H1 (cell line): ENCODE results near the gene ZNF737. TPM values are rescaled to one million over a fixed set of nuclear protein-coding genes. Genes with fewer than 3 reads are reported as not detected.

ENCODE experiments used
- CTCF ChIA-PET: fragments of 300-600 bp; sonication (Branson Sonifier 250); formaldehyde crosslinking; loops from one replicate; lab custom pipeline; 2021; ENCODE audit not compliant: partially characterized antibody; lab: Charles Lee
- POLR2A ChIA-PET: fragments of 300-600 bp; sonication (Branson Sonifier 250); formaldehyde crosslinking; loops from one replicate; lab custom pipeline; 2021; ENCODE audit warnings: inconsistent platforms; ENCODE audit not compliant: partially characterized antibody; lab: Charles Lee
- DNase-seq, 2 experiments: peaks; one replicate each; pipeline versions ENCODE4 v3.0.0 to v3.0.0-alpha.2; 2010 to 2022; ENCODE audit warnings: low spot score in 2 of 2, low read depth in 1 of 2, mixed read lengths in 1 of 2
- FAIRE-seq: peaks from 2 replicates; lab custom pipeline; 2011; peaks lifted over from hg19 to GRCh38; lab: Jason Lieb, UNC
- H2AFZ ChIP-seq: 2 replicates; pipeline ENCODE4 v1.8.1; 2012; ENCODE audit warnings: low read length, inconsistent platforms
- H2AK5ac ChIP-seq: 2 replicates; pipeline ENCODE4 v1.6.1; 2013; ENCODE audit warnings: low read depth, low read length
- H2BK120ac ChIP-seq: replicated peaks from 2 replicates; pipeline ENCODE3; 2013; ENCODE audit warnings: low read depth, low read length, inconsistent platforms
- H2BK12ac ChIP-seq: 2 replicates; pipeline ENCODE4 v1.6.1; 2013; ENCODE audit warnings: low read depth, low read length
- H2BK15ac ChIP-seq: 2 replicates; pipeline ENCODE4 v1.6.1; 2013; ENCODE audit warnings: low read length
- H2BK20ac ChIP-seq: 2 replicates; pipeline ENCODE4 v1.6.1; 2013; ENCODE audit warnings: low read length
- H2BK5ac ChIP-seq: 2 replicates; pipeline ENCODE4 v1.6.1; 2013; ENCODE audit warnings: low read depth, low read length
- H3K14ac ChIP-seq: 2 replicates; pipeline ENCODE4 v1.6.1; 2013; ENCODE audit warnings: inconsistent platforms; ENCODE audit not compliant: insufficient read length
- H3K18ac ChIP-seq: 2 replicates; pipeline ENCODE4 v1.6.1; 2013; ENCODE audit warnings: low read length; ENCODE audit errors: extremely low read depth
- H3K23ac ChIP-seq: 2 replicates; pipeline ENCODE4 v1.6.1; 2013; ENCODE audit warnings: inconsistent platforms; ENCODE audit not compliant: insufficient read length
- H3K23me2 ChIP-seq: 2 replicates; pipeline ENCODE4 v1.6.1; 2013; ENCODE audit warnings: low read depth, low read length
- H3K27ac ChIP-seq: 2 replicates; pipeline ENCODE4 v1.6.1; 2011; ENCODE audit warnings: low read depth, low read length, inconsistent platforms
- H3K27me3 ChIP-seq, 4 experiments: replicated peaks in 1 of 4; 1 replicate in 1 of 4; 2 replicates in 3 of 4; pipeline versions ENCODE4 v1.6.1 to v1.8.1; 2011 to 2013; ENCODE audit warnings: low read length in 3 of 4, mild to moderate bottlenecking in 3 of 4, inconsistent platforms in 2 of 4, mixed read lengths in 2 of 4, moderate library complexity in 1 of 4; ENCODE audit not compliant: control insufficient read depth in 3 of 4, insufficient read depth in 3 of 4; ENCODE audit errors: extremely low read depth in 1 of 4
- H3K36me3 ChIP-seq, 4 experiments: 2 replicates each; pipeline versions ENCODE4 v1.6.1 to v1.8.1; 2011 to 2013; ENCODE audit warnings: mild to moderate bottlenecking in 4 of 4, low read length in 3 of 4, moderate library complexity in 2 of 4, control low read depth in 1 of 4, inconsistent platforms in 1 of 4; ENCODE audit not compliant: insufficient read depth in 4 of 4, control insufficient read depth in 2 of 4
- H3K4ac ChIP-seq: replicated peaks from 2 replicates; pipeline ENCODE3; 2013; ENCODE audit warnings: low read length, low read depth, mixed read lengths, inconsistent platforms; ENCODE audit not compliant: insufficient read length
- H3K4me1 ChIP-seq, 4 experiments: replicated peaks in 1 of 4; 1 replicate in 1 of 4; 2 replicates in 3 of 4; pipeline versions ENCODE4 v1.6.1 to v1.8.1; 2011 to 2013; ENCODE audit warnings: low read length in 3 of 4, inconsistent platforms in 2 of 4, mixed read lengths in 1 of 4; ENCODE audit not compliant: insufficient read depth in 4 of 4, control insufficient read depth in 3 of 4
- H3K4me2 ChIP-seq, 2 experiments: 2 replicates each; pipeline versions ENCODE4 v1.6.1 to v1.8.1; 2011 to 2013; ENCODE audit warnings: low read depth in 2 of 2, low read length in 2 of 2, control low read depth in 1 of 2, inconsistent platforms in 1 of 2, mild to moderate bottlenecking in 1 of 2; ENCODE audit not compliant: insufficient read depth in 1 of 2
- H3K4me3 ChIP-seq, 4 experiments: fragments of 200-600, 300-600 bp in 1 of 4; sonication (generic), shearing (Covaris generic), sonication (Bioruptor Twin) in 1 of 4; 2 replicates each; pipeline versions ENCODE4 v1.5.1 to v1.8.1; 2011 to 2016; ENCODE audit warnings: low read length in 4 of 4, low read depth in 3 of 4, control low read depth in 2 of 4, inconsistent platforms in 2 of 4, mild to moderate bottlenecking in 2 of 4, mixed read lengths in 1 of 4, moderate library complexity in 1 of 4; ENCODE audit not compliant: insufficient read depth in 2 of 4; ENCODE audit errors: extremely low read depth in 1 of 4
- H3K56ac ChIP-seq: replicated peaks from 2 replicates; pipeline ENCODE3; 2013; ENCODE audit warnings: low read depth, mild to moderate bottlenecking, mixed read lengths, low read length, inconsistent platforms; ENCODE audit not compliant: insufficient read length
- H3K79me1 ChIP-seq: 2 replicates; pipeline ENCODE4 v1.6.1; 2013; ENCODE audit warnings: low read depth, low read length, control low read depth
- H3K79me2 ChIP-seq, 2 experiments: 2 replicates each; pipeline versions ENCODE4 v1.6.1 to v1.8.1; 2012 to 2013; ENCODE audit warnings: low read length in 2 of 2, mild to moderate bottlenecking in 2 of 2, inconsistent platforms in 1 of 2; ENCODE audit not compliant: insufficient read depth in 2 of 2, control insufficient read depth in 1 of 2
- H3K9ac ChIP-seq, 4 experiments: replicated peaks in 1 of 4; 1 replicate in 1 of 4; 2 replicates in 3 of 4; pipeline versions ENCODE4 v1.6.1 to v1.8.1; 2011 to 2013; ENCODE audit warnings: low read depth in 3 of 4, low read length in 3 of 4, control low read depth in 2 of 4, mild to moderate bottlenecking in 2 of 4, moderate library complexity in 2 of 4, inconsistent platforms in 1 of 4; ENCODE audit errors: extremely low read depth in 1 of 4
- H3K9me3 ChIP-seq, 2 experiments: 2 replicates each; pipeline versions ENCODE4 v1.6.1 to v1.8.1; 2012 to 2013; ENCODE audit warnings: mild to moderate bottlenecking in 2 of 2, moderate library complexity in 2 of 2, control low read depth in 1 of 2, inconsistent platforms in 1 of 2, low read depth in 1 of 2, low read length in 1 of 2, mixed read lengths in 1 of 2; ENCODE audit not compliant: insufficient read depth in 2 of 2
- H4K20me1 ChIP-seq, 2 experiments: replicated peaks in 1 of 2; 2 replicates each; pipeline versions ENCODE3 to v1.8.1; 2011 to 2013; ENCODE audit warnings: inconsistent platforms in 2 of 2, low read length in 2 of 2, mild to moderate bottlenecking in 1 of 2; ENCODE audit not compliant: insufficient read depth in 2 of 2, control insufficient read depth in 1 of 2
- H4K5ac ChIP-seq: 2 replicates; pipeline ENCODE4 v1.6.1; 2013; ENCODE audit warnings: low read length, low read depth, mixed read lengths, inconsistent platforms; ENCODE audit not compliant: insufficient read length
- H4K8ac ChIP-seq: 2 replicates; pipeline ENCODE4 v1.8.0; 2013; ENCODE audit warnings: mild to moderate bottlenecking, moderate library complexity, low read length, inconsistent platforms; ENCODE audit not compliant: insufficient read depth; ENCODE audit errors: extremely low read depth
- H4K91ac ChIP-seq: replicated peaks from 2 replicates; pipeline ENCODE3; 2013; ENCODE audit warnings: low read length, mixed read lengths, inconsistent platforms; ENCODE audit not compliant: insufficient read length
- CTCF ChIP-seq, 3 experiments: IDR thresholded peaks; 1 replicate in 2 of 3; 2 replicates in 1 of 3; pipeline versions ENCODE4 v1.5.1 to v1.6.1; 2011; ENCODE audit warnings: low read length in 3 of 3, mild to moderate bottlenecking in 3 of 3, inconsistent platforms in 2 of 3, low read depth in 1 of 3, moderate library complexity in 1 of 3; ENCODE audit not compliant: insufficient read depth in 1 of 3; ENCODE audit errors: control extremely low read depth in 1 of 3
- RAD21 ChIP-seq, 2 experiments: IDR thresholded peaks in 1 of 2; conservative IDR thresholded peaks in 1 of 2; 2 replicates each; pipeline ENCODE4 v1.6.1; 2011; ENCODE audit warnings: low read depth in 2 of 2, low read length in 2 of 2, improper control_type of control experiment in 1 of 2, inconsistent platforms in 1 of 2, mild to moderate bottlenecking in 1 of 2, moderate library complexity in 1 of 2
- SP4 ChIP-seq: IDR thresholded peaks from 2 replicates; pipeline ENCODE4 v1.6.1; 2012; ENCODE audit warnings: low read length, inconsistent platforms
- WGBS, 2 experiments: shearing (Covaris generic) in 1 of 2; methylation state at CpG; one replicate each; pipeline versions ENCODE4 v1.1.6 to v1.1.7; 2013 to 2015; ENCODE audit warnings: low lambda C conversion rate in 2 of 2, mixed read lengths in 2 of 2, inconsistent platforms in 1 of 2, low coverage in 1 of 2, missing lambda C conversion rate in 1 of 2; ENCODE audit not compliant: insufficient replicate concordance in 2 of 2, insufficient coverage in 1 of 2, insufficient read length in 1 of 2; ENCODE audit errors: extremely low coverage in 1 of 2, missing lambda C conversion rate in 1 of 2; 5-methylcytosine and 5-hydroxymethylcytosine counted together
- polyA plus RNA-seq, 7 experiments: library from polyadenylated mRNA; depleted of rRNA in 3 of 7; stranded (reverse) in 5 of 7; unstranded in 2 of 7; fragments of >200 nt in 5 of 7; fragments of 200-250 nt in 2 of 7; gene quantifications; 1 replicate in 5 of 7; 2 replicates in 1 of 7; 4 replicates in 1 of 7; pipeline versions ENCODE4 v1.2.1 to v1.2.3, GENCODE V29; 2011 to 2013; ENCODE audit warnings: missing spikeins in 2 of 7, mixed read lengths in 2 of 7
- total RNA-seq: library from RNA; stranded (reverse); fragmentation: NEBNext Ultra II Directional; extraction: Animal tissue kit (Norgen Biotek cat#: 25700); gene quantifications from 2 replicates; pipeline ENCODE4 v1.2.1, GENCODE V29; 2021

The ZNF737 gene
- total and polyA plus RNA-seq, 2 of the 8 experiments (the other 6 are each of a cell fraction or from before 2014, with no cell fraction given): 6.1 to 19.7 TPM

- peak; percentile 65 to 66 for TF ChIP-seq RAD21 (IDR thresholded peaks at IDR 0.05 in 1 of 2, conservative IDR thresholded peaks at IDR 0.05 in 1 of 2; ENCODE audit: low read depth in 2 of 2, low read length in 2 of 2)
- TF ChIP-seq CTCF (IDR thresholded peaks at IDR 0.05; ENCODE audit: control extremely low read depth in 1 of 3, insufficient read depth in 1 of 3, low read depth in 1 of 3, low read length in 3 of 3): peak; percentile 32 to 38 (median 34)
- no peak for TF ChIP-seq SP4
- H2AFZ ChIP-seq: no peak overlapping the region
- FAIRE-seq (no peak), DNase-seq (peak in 1 of 2 experiments; percentile 79)
- H3K23me2 ChIP-seq: no peaks in the 10 kb centered on the region
- no peak overlapping the region for H4K91ac ChIP-seq
- no peak overlapping the region for H2BK5ac ChIP-seq
- no peak overlapping the region for H3K23ac ChIP-seq
- H3K4me3 ChIP-seq: no peak overlapping the region
- H3K56ac ChIP-seq: no peak overlapping the region
- ChIA-PET POLR2A (interaction anchor here (0.6 to 1.0 kb wide), 4 partner anchors 134 to 556 kb away, joined by 3 read pairs; no protein-coding TSS in a partner anchor), CTCF (interaction anchor here (0.6 to 1.9 kb wide), 18 partner anchors 9 to 486 kb away, joined by 3 to 7 read pairs (median 3); partner anchors contain the start of gene ZNF85)
- no peaks in the 10 kb centered on the region; the same call in 1 of the 2 replicates for H3K79me1 ChIP-seq
- no peak overlapping the region for H3K18ac ChIP-seq
- no peak overlapping the region for H3K4me2 ChIP-seq
- peaks cover 19 to 23% of the 10 kb centered on the region in 2 experiments for H3K9me3 ChIP-seq
- H3K9ac ChIP-seq: no peak overlapping the region
- H3K4ac ChIP-seq: no peak overlapping the region
- no peak overlapping the region for H4K5ac ChIP-seq
- no peak overlapping the region for H2AK5ac ChIP-seq
- no peaks in the 10 kb centered on the region for H3K27me3 ChIP-seq
- no peak overlapping the region for H4K8ac ChIP-seq
- no peak overlapping the region for H2BK12ac ChIP-seq
- no peak overlapping the region for H2BK15ac ChIP-seq
- H4K20me1 ChIP-seq: no peaks in the 10 kb centered on the region
- no peak overlapping the region for H2BK20ac ChIP-seq
- H3K27ac ChIP-seq: no peak overlapping the region
- 82% methylated on average over 4 of the region's 4 CpGs; no CpG with 5 or more reads in 1 of the 2 experiments for whole genome bisulfite sequencing, 2 experiments
- H3K79me2 ChIP-seq: peaks cover 0 to 55% of the 10 kb centered on the region in 2 experiments; a peak in 2 of 4 replicates
- H2BK120ac ChIP-seq: no peak overlapping the region
- peaks cover 0 to 26% (median 9%) of the 10 kb centered on the region in 4 experiments; a peak in 5 of 8 replicates for H3K36me3 ChIP-seq
- H3K4me1 ChIP-seq: no peaks in the 10 kb centered on the region
- no peak overlapping the region for H3K14ac ChIP-seq
Measured at GRCh38 chr19:20558011-20558410, 7.6 kb downstream of the ZNF737 start.
